DOHH2 (cell line): Measurements from ENCODE around the gene ESYT2.

ENCODE experiments used
- EZH2phosphoT487 ChIP-seq: fragments of 200-600 bp; sonication (generic); IDR thresholded peaks from 2 replicates; pipeline ENCODE4 v1.6.1; 2017; ENCODE audit warnings: borderline replicate concordance, mild to moderate bottlenecking, antibody characterized with exemption, low read length, moderate library complexity, mixed read lengths
- TF ChIP-seq, protein P1 (sequence below): fragments of 200-600 bp; sonication (generic); IDR thresholded peaks from one replicate; pipeline ENCODE4 v1.5.1; 2014; ENCODE audit warnings: antibody characterized with exemption, mild to moderate bottlenecking, low read depth, low read length; ENCODE audit not compliant: poor library complexity, severe bottlenecking

DNA sequence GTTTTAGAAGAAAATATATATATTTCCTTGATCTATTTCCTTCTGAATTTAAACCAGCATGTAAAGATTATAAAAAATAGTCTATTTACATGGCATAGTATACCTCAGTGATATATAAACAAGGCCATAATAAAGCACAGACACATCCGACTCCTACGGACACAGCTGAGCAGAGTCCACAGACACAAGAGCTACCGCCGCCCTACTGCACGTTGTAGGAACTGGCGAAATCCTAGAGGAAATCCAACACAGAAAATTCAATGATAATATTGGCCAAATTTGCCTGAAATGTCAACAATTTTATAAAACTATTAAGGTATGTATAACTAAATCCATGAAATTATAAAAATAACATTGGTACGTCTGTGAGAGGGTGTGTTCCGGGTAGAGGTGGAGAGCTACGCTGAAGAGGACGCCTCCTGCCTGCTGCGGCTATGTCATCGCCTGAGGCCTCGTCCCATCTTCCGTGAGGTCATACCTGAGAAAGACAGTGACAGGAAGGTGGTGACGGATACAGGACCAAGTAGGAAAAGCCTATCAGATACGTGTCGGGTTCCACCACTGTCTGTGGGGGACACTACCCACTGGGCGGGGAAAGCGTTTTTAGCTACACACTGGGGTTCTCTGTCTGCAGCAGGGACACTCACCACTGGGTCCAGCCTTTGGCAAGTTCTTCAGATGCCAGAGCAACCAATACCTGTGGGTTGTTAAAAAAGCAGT is 95.4 kb downstream of the ESYT2 start:
- TF ChIP-seq, protein P1, sequence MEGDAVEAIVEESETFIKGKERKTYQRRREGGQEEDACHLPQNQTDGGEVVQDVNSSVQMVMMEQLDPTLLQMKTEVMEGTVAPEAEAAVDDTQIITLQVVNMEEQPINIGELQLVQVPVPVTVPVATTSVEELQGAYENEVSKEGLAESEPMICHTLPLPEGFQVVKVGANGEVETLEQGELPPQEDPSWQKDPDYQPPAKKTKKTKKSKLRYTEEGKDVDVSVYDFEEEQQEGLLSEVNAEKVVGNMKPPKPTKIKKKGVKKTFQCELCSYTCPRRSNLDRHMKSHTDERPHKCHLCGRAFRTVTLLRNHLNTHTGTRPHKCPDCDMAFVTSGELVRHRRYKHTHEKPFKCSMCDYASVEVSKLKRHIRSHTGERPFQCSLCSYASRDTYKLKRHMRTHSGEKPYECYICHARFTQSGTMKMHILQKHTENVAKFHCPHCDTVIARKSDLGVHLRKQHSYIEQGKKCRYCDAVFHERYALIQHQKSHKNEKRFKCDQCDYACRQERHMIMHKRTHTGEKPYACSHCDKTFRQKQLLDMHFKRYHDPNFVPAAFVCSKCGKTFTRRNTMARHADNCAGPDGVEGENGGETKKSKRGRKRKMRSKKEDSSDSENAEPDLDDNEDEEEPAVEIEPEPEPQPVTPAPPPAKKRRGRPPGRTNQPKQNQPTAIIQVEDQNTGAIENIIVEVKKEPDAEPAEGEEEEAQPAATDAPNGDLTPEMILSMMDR: peak; percentile 22
- no peak for TF ChIP-seq EZH2phosphoT487
